Large intestine (tissue), 3 donors: ENCODE data around the gene DHRS7C. TPM values are rescaled to one million over a fixed set of nuclear protein-coding genes. Genes with fewer than 3 reads are reported as not detected.

Source experiments
- DNase-seq, 2 donors: peaks; one replicate each; pipeline versions ENCODE4 v3.0.0 to v3.0.0-alpha.2; 2013
- H3K27ac ChIP-seq: one replicate; pipeline ENCODE4 v1.5.1; 2013; ENCODE audit warnings: low read length
- H3K27me3 ChIP-seq: 2 replicates; pipeline ENCODE4 v1.6.1; 2013; ENCODE audit warnings: low read length; ENCODE audit not compliant: control insufficient read depth, insufficient read depth
- H3K36me3 ChIP-seq: 2 replicates; pipeline ENCODE4 v1.6.1; 2013; ENCODE audit warnings: low read length; ENCODE audit not compliant: control insufficient read depth, insufficient read depth
- H3K4me1 ChIP-seq: one replicate; pipeline ENCODE4 v1.6.1; 2013; ENCODE audit warnings: low read length; ENCODE audit not compliant: control insufficient read depth, insufficient read depth
- H3K4me3 ChIP-seq: one replicate; pipeline ENCODE4 v1.5.1; 2013; ENCODE audit warnings: low read length
- H3K9me3 ChIP-seq: one replicate; pipeline ENCODE4 v1.6.1; 2013; ENCODE audit warnings: mild to moderate bottlenecking, low read depth, low read length, moderate library complexity; ENCODE audit not compliant: control insufficient read depth
- WGBS: methylation state at CpG from one replicate; pipeline ENCODE4 v1.1.5; 2013; ENCODE audit warnings: low lambda C conversion rate; ENCODE audit not compliant: insufficient coverage; 5-methylcytosine and 5-hydroxymethylcytosine counted together
- polyA plus RNA-seq: library from polyadenylated mRNA; unstranded; fragments of 120-200 nt; gene quantifications from one replicate; pipeline ENCODE4 v1.2.1, GENCODE V29; 2013

The DHRS7C gene
- polyA plus RNA-seq, 1 donor: 0.24 TPM

DNA sequence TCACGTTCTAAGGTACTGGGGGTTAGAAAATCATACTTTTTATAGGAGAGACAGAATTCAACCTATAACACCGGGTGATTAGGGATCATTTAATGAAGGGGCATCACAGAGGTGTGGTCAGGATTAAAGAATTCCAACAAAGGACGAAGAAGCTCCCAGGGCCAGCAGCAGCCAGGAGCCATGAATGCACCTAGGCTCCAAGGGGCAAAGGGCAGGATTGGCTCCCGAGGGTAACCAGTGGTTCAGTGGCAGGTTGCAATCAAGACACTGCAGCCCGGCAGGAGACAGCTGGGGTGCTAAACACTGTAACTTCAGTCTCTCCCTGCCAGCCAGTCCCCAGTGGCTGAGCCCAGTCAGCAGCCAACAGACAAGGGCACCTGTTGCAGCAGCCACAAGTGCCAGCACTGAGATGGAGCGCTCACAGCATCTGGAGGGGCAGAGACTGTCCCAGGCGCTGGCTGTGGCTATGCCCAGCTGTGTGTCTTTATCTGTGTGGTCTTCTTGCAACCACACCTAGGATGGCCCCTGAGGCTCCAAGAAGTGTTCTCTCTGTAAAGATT, 23.9 kb downstream of the DHRS7C start:
- no CpG with 5 or more reads among the region's 7 CpGs for WGBS

DNA sequence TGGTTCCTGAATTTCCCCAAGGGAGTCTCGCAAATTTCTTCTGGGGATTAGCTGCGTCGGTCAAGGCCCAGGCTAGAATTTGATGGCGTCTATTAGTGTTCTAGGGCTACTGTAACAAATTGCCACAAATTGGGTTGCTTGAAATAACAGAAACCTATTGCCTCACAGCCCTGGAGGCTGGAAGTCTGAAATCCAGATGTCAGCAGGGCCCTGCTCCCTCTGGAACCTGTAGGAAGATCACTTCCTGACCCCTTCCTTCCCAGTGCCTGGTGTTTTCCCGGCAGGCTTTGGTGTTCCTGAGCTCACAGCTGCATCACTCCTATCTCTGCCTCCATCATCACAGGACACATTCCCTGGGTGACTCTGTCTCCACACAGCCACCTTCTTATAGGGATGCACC, 24.4 kb downstream of the DHRS7C start:
- no peaks in the 10 kb centered on the region for H3K9me3 ChIP-seq
- no peaks in the 10 kb centered on the region for H3K36me3 ChIP-seq
- no peak overlapping the region for H3K27ac ChIP-seq
- WGBS: no CpG with 5 or more reads among the region's 5 CpGs
- peaks cover 6% of the 10 kb centered on the region for H3K27me3 ChIP-seq
- no peak for DNase-seq
- H3K4me3 ChIP-seq: no peak overlapping the region
- no peaks in the 10 kb centered on the region for H3K4me1 ChIP-seq

More for the DNA sequence above, 23.9 kb downstream of the DHRS7C start:
- DNase-seq: no peak
- no peaks in the 10 kb centered on the region for H3K4me1 ChIP-seq
- no peaks in the 10 kb centered on the region for H3K9me3 ChIP-seq
- H3K27me3 ChIP-seq: peaks cover 5% of the 10 kb centered on the region
- H3K27ac ChIP-seq: no peak overlapping the region
- H3K4me3 ChIP-seq: no peak overlapping the region
- H3K36me3 ChIP-seq: no peaks in the 10 kb centered on the region

DNA sequence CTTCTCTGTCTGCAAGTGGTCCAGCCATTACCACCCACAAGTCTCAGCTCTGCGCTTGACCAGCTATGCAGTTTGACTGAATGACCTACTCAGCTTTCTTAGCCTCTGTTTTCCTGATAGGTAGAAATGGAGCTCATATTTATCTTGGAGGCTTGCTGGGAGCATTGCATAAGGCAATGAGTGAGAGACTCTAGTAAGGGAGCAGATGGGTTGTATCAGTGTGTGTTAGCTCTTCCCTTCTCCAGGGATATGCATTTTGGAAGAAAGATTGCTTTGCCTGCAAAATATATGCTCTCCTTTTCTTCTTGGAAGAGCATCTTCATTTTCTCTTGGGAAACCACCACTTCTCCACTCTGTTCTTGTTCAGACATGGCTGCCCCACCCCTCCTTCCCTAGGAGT, 26.1 kb downstream of the DHRS7C start:
- Histone ChIP-seq H3K4me3 (no peak overlapping the region), H3K27ac (no peak overlapping the region), H3K36me3 (no peaks in the 10 kb centered on the region), H3K4me1 (no peaks in the 10 kb centered on the region), H3K9me3 (no peaks in the 10 kb centered on the region), H3K27me3 (peaks cover 7% of the 10 kb centered on the region)
- no CpG with 5 or more reads among the region's 1 CpG for WGBS
- no peak for DNase-seq

DNA sequence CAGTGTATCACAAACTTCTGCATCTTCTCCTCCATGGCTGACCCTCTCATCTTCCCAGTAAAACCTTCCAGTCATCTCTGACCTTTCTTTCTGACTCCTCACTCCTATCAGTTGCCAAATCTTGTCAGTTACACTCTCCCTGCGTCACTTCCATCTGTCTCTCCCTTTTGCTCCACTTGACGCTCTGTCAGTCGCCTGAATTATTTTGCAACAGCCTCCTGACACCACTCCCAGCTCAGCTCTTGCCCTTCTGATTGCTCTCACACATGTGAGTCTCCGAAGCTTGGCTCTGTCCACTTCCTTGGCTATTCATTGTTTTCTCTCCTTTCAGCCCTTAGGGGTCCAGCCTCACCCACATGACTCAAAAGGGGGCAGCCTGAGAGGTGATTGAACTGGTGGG, 27.7 kb downstream of the DHRS7C start:
- Histone ChIP-seq H3K36me3 (no peaks in the 10 kb centered on the region), H3K27me3 (peaks cover 7% of the 10 kb centered on the region), H3K9me3 (no peaks in the 10 kb centered on the region), H3K4me3 (no peak overlapping the region), H3K27ac (no peak overlapping the region), H3K4me1 (no peaks in the 10 kb centered on the region)
- no CpG with 5 or more reads among the region's 4 CpGs for WGBS
- DNase-seq: no peak

DNA sequence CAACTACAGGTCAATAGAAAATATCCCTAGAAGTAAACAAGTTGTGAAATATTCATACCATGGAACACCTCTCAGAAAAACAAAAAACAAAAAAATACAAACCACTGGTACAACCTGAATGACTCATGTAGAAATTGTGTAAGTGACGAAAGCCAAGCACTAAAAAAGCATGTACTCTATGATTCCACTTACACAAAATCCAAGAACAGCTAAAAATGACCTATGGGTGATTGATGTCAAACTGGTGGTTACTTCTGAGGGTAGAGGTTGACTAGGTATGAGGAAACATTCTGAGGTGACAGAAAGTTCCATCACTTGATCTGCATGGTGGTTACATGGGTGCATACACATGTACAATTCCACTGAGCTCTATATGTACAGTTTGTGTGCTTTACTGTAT, 31.1 kb downstream of the DHRS7C start:
- H3K27ac ChIP-seq: no peak overlapping the region
- H3K36me3 ChIP-seq: no peaks in the 10 kb centered on the region
- H3K4me3 ChIP-seq: no peak overlapping the region
- H3K27me3 ChIP-seq: peaks cover 7% of the 10 kb centered on the region
- no peak for DNase-seq
- no CpG with 5 or more reads among the region's 1 CpG for WGBS
- H3K4me1 ChIP-seq: no peaks in the 10 kb centered on the region
- H3K9me3 ChIP-seq: no peaks in the 10 kb centered on the region

DNA sequence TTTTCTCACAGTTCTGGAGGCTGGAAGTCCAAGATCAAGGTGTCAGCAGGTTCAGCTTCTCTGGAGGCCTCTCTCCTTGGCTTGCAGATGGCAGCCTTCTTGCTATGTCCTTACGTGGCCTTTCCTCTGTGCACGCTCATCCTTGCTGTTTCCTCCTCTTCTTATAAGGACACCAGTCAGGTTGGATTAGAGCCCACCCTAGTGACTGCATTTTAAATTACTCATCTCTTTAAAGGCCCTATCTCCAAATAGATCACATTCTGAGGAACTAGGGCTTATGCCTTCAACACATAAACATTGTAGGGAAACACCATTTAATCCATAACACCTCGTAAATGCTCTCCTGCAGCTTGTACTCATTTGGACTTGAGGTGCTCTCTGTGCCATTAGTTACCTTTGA, 36.3 kb downstream of the DHRS7C start:
- Histone ChIP-seq H3K27ac (no peak overlapping the region), H3K36me3 (no peaks in the 10 kb centered on the region), H3K27me3 (peaks cover 6% of the 10 kb centered on the region), H3K4me1 (no peaks in the 10 kb centered on the region), H3K4me3 (no peak overlapping the region), H3K9me3 (no peaks in the 10 kb centered on the region)
- DNase-seq: no peak
- WGBS: no CpG with 5 or more reads among the region's 3 CpGs

DNA sequence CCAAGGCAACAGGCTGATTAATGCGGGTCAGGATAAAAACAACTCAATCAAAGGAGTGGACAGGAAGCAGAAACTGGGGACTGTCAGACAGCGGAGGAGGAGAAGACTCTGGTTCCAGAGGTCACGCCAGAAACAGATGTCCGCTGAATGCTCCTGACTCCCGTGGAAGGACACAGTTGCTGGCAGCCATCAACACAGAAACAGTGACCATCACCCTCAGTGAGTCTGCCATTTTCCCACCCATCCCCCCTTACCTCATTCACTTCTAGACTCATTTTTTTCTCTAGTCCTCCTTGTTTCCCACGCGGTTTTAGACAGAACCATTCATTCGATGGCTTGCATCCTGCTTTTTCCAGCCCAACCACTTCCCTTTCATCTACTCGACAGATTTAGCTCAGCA, 40.9 kb downstream of the DHRS7C start:
- no peaks in the 10 kb centered on the region for H3K36me3 ChIP-seq
- no peak overlapping the region for H3K27ac ChIP-seq
- no peaks in the 10 kb centered on the region for H3K4me1 ChIP-seq
- no peak overlapping the region for H3K4me3 ChIP-seq
- DNase-seq: no peak
- 88% methylated on average over 4 of the region's 9 CpGs for WGBS
- H3K27me3 ChIP-seq: peaks cover 7% of the 10 kb centered on the region
- no peaks in the 10 kb centered on the region for H3K9me3 ChIP-seq

DNA sequence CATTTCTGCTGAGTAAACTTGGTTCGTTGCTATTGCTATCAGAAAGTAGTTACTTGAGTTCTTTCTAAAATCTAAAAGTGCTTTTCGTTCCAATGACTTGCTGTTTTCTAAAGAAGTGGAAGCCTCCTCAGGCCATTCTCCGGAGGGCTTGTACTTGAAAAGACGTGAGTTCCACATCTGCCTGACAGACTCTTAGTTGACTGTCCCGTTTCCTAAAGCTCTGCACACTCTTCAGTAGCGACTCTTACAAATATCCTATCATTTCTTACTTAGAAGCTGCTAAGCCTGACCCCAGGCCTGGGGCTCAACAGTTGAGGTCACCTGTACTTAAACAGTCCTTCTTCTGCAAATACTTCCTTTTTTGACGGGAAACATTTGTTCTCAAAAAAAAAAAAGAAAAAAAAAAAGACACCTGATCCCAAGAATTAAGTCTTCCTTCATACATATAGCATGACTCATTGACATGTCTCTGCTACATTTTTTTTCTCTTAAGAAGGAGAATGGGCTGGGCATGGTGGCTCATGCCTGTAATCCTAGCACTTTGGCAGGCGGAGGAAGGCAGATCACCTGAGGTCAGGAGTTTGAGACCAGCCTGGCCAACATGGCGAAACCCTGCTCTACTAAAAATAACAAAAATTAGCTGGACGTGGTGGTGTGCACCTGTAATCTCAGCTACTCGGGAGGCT, 61.5 kb downstream of the DHRS7C start:
- peaks cover 8% of the 10 kb centered on the region for H3K36me3 ChIP-seq
- H3K27me3 ChIP-seq: no peaks in the 10 kb centered on the region
- DNase-seq: no peak
- H3K4me3 ChIP-seq: no peak overlapping the region
- WGBS: no CpG with 5 or more reads among the region's 11 CpGs
- H3K9me3 ChIP-seq: no peaks in the 10 kb centered on the region
- no peaks in the 10 kb centered on the region for H3K4me1 ChIP-seq
- no peak overlapping the region for H3K27ac ChIP-seq

DNA sequence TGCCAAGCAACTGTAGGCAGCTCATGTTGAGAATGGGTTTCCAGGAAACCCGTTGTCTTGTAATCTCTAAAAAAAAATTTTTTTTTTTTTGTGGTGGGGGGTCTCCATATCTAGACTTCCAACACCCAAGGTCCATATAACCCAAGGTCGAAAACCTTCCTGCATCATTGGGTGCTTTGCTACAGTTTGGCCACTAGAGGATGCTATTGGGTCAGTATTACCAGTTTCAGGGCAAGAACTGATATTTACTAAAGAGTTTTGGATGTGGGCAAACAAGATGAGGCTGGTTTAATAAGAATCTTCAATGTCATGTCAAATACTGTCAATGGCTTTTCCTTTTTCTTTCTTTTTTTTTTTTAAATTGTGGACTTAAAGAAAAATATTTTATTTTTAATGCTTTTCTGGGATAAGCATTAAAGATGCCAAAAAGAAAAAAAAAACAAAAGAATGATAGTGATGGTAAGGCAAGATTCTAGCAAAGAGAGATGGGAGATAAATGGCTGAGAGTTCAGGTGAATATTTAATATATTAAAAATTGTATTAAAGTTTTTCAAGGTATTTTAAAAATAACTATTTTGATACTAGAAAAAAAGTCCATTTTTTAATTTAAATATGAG, 62.2 kb downstream of the DHRS7C start:
- Histone ChIP-seq H3K9me3 (no peaks in the 10 kb centered on the region), H3K36me3 (peaks cover 8% of the 10 kb centered on the region), H3K4me1 (no peaks in the 10 kb centered on the region), H3K27me3 (no peaks in the 10 kb centered on the region), H3K4me3 (no peak overlapping the region), H3K27ac (no peak overlapping the region)
- DNase-seq: peak in 1 of 2 donors; percentile 23
- WGBS: no CpG with 5 or more reads among the region's 2 CpGs

DNA sequence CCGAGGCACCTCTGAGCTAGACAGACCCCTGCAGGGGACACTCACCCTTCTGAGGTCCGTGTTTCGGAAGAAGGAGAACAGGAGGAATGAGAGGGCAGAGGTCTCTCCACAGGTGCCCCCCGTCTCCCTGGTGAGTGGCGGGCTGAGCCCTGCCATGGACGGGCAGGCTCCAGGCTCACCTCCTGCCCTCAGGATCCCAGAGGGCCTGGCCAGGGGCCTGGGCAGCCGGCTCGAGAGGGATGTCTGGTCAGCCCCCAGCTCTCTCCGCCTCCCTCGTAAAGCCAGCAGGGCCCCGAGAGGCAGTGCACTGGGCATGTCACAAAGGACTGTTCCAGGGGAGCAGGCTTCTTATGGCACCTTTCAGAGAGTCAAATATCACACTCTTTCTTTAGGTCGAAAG, 62.8 kb downstream of the DHRS7C start:
- no peak overlapping the region for H3K4me3 ChIP-seq
- H3K36me3 ChIP-seq: peaks cover 8% of the 10 kb centered on the region
- H3K4me1 ChIP-seq: no peaks in the 10 kb centered on the region
- WGBS: no CpG with 5 or more reads among the region's 12 CpGs
- no peaks in the 10 kb centered on the region for H3K27me3 ChIP-seq
- no peaks in the 10 kb centered on the region for H3K9me3 ChIP-seq
- no peak overlapping the region for H3K27ac ChIP-seq
- DNase-seq: no peak

DNA sequence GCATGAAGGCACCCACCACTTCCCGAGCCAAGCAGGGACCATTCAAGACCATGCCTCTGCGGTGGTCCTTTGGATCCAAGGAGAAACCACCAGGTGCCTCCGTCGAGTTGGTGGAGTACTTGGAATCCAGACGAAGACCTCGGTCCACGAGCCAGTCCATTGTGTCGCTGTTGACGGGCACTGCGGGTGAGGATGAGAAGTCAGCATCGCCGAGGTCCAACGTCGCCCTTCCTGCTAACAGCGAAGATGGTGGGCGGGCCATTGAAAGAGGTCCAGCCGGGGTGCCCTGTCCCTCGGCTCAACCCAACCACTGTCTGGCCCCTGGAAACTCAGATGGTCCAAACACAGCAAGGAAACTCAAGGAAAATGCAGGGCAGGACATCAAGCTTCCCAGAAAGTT, 63.4 kb downstream of the DHRS7C start:
- no peak for DNase-seq
- Histone ChIP-seq H3K27me3 (no peaks in the 10 kb centered on the region), H3K27ac (no peak overlapping the region), H3K4me1 (no peaks in the 10 kb centered on the region), H3K4me3 (no peak overlapping the region), H3K36me3 (peaks cover 8% of the 10 kb centered on the region), H3K9me3 (no peaks in the 10 kb centered on the region)
- WGBS: no CpG with 5 or more reads among the region's 18 CpGs
